Measurements from ENCODE around the gene ITPK1.

ITPK1 gene

DNA sequence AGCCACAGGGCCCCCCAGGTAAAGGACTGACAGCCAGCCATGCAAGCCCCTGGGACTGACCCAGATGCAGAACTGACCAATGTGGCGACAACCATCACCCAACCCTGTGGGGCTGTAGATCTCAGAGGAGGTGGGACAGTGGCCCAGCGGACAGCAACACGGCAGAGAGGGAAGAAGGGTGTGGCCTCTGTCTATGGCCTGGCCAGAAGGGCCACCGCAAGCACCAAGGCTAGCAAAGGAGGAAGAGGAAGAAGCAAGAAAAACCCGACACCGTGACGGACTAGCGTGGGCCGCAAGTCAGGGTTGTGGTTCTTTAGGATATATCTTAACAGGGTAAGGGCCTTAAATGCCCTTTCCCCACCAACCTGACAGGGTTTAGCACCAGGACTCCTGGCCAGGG is 71.2 kb downstream of the ITPK1 start:
- DNase-seq (ENCODE audit: low read depth), result no peak

DNA sequence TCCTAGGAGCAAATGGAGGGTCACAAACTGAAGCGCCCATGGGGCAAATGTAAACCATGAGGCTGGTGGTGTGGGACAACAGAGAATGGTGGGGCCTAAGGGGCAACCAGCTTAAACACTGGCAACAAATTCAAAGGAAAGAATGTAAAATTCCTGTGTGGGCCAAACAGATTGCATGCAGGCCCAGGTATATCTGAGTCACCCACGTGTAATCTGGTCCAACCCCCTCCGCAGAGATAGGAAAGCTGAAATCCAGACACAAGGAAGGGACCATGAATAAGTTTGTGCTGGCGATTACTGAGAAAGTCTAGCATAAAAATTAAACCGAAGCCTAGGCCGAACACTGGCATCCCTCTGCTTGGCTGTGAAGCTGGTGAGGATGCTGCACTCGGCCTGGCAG is 71.6 kb downstream of the ITPK1 start:
- DNase-seq (ENCODE audit: low read depth), result no peak

DNA sequence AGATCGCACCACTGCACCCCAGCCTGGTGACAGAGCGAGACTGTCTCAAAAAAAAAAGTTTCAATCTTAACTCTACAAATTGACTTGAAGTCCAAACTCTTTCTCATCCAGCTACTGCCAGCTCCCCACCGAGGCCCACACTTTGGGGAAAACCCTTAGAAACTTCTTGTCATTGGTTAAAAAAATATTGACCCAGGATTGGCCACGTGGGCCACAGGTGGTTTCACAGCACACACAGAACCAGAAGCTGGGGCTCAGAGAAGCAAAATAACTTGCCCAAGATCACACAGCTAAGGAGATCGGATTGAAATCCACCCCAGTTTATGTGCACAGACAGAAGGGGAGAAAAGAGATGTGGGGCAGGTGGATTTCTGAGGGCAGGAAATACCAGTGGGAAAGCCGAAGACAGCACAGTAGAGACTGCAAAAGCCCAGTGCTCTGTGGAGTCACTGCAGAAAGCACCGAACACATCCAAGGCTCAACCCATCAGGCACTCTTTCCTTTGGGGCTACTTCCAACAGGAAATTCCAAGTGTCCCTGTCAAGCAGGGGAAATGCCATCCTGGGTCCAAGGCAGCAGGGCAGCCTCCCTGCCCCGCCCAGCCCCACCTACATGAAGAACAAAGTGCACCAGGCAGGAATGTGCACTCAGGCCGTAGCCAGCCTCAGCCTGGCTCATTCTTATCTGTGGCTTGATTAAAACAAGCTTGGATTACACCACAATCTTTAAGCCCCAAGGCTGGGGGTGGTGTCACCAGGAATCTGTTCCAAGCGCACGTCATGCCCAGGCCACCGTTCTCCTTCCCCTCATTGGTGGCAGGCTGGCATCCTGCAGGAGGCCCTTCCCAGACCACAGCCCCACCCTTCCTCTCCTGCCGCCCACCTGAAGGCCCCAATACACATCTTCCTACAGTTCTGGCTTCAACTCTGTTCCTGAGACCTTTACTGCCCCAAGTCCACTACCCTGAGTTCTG is 72.5 kb downstream of the ITPK1 start:
- no peak for DNase-seq (ENCODE audit: low read depth)

DNA sequence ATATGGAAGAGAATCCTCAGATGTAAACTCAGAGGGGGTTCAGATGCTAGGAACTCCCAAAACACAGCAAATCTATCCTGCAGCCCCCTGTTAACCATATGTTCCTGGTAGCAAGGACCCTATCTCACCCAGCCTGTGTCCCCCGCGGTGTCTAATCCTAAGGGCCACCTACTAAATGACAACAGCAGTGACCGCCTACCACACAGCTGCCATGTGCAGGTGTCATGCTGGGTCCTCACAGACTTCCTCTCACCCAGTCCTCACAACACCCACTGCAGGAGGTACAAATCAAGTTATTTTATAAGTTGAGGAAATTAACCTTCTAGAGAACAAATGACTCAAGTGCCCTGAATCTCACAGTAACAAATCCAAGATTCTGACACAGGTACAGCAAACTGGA is 73.9 kb downstream of the ITPK1 start:
- no peak for DNase-seq (ENCODE audit: low read depth)

DNA sequence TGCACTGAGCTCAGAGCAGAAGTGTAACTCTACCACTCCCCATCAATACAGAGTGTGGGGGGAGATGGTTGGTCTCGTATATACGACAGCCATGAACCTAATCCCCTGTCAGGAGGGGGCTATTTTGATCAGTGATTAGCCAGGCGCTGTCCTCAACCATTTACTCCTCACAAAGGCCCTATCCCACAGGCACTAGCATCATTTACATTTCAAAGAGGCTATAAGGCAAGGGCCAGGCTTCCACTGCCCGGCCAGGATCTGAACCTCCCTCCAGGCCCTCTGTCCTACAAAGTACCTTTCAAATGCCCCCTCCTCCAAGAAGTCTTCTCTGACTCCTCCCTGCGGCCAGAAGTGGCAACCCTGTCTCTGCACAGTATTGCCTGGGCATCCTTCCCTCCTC is 74.7 kb downstream of the ITPK1 start:
- no peak for DNase-seq (ENCODE audit: low read depth)

DNA sequence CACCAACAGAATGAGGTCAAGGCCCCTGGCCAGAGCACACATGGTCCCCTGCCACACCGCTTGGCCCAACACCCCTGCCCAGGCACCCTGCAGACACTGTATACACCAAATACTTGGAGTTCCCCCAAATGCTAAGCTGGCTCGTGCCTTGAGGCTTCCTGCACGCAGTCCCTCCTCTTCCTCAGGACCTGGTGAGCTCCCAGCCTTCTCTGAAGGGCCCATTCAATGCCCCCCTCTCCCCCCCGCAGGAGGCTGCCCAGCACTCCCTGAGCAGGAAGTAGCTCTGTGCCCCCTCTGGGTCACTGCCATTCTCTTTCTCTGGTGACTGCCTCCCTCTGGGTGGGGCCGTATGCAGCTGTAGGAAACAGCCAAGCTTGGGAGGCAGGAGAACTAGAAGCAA is 75.3 kb downstream of the ITPK1 start:
- DNase-seq (ENCODE audit: low read depth), result no peak

DNA sequence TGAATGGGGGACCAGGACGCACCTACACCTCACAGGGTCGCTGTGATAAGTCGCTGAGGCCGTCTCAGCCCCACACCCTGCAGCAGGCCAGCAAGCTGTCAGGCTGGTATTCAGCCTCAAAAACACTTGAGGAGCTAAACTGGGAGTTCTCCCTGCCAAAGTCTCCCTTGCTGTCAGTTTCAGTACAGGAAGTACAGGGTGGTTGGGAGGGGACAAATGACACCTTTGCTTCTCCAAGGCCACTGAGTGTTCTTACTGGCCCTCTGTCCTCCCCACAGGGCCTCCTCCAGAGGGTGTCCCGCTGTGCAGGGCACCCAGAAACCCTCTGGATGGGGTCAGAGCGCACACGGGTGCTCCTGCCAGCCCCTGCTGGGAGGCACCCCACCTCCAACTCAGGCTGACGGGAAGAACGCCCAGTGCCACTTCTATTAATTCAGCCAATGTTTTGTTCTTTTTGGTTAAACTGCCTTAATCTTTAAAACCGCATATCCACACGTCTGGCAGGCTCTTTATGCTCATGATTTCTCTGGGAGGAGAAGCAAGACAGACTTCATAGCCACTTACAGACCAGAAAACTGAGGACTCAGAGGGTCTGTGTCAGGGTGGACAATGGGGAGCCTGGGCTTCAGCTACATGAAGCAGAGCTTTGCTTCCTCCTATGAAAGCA is 75.9 kb downstream of the ITPK1 start:
- DNase-seq (ENCODE audit: low read depth), result no peak

DNA sequence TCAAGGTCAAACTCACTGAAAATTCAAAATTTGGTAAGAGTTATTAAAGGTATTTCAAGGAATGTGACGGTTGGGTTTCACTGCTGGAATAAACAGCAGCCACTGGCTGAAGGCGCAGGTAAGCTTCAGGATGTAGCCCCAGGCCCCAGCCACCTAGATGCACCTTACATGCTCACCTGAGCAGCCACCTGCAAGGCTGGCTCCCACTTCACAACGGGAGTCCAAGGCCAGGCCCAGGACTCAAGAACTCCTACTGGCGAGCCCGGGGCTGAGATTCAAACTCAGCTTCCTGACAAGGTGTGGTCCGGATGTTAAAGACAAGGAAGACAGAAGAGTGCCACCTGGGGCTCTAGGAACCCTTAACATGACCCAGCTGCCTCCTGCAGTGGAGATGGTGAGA is 78.4 kb downstream of the ITPK1 start:
- no peak for DNase-seq (ENCODE audit: low read depth)

DNA sequence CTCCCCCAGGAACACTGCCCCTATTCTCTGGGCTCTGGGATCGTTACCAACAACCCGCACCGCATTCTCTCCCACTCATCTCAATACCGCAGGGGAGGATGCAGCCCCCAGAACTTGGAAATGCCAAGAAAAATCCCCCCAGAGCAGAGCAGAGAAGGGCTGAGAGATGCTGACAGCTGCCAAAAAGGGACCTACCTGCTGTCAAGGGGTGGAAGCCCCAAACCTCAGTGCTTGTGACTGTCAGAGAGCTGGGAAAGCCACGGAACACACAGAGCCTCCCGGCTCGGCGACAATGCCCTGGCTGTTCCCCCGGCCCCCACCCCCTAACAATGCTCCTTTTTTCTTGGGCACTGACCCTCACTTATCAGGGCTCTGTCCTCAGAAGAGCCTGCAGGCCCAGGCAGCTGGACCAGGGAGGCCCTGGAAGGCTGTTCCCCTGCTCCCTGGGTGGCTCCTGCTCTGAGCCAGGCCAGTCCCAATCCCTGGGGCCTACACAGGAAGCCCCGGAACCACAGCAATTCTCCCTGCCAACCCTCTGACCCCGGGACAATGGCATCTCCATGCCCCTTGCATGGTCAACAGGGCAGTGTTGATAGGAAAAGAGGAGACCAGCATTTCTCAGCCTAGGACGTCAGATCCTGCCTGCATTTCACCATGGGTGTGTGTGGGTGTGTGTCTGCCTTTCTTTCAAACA is 78.9 kb downstream of the ITPK1 start:
- no peak for DNase-seq (ENCODE audit: low read depth)

DNA sequence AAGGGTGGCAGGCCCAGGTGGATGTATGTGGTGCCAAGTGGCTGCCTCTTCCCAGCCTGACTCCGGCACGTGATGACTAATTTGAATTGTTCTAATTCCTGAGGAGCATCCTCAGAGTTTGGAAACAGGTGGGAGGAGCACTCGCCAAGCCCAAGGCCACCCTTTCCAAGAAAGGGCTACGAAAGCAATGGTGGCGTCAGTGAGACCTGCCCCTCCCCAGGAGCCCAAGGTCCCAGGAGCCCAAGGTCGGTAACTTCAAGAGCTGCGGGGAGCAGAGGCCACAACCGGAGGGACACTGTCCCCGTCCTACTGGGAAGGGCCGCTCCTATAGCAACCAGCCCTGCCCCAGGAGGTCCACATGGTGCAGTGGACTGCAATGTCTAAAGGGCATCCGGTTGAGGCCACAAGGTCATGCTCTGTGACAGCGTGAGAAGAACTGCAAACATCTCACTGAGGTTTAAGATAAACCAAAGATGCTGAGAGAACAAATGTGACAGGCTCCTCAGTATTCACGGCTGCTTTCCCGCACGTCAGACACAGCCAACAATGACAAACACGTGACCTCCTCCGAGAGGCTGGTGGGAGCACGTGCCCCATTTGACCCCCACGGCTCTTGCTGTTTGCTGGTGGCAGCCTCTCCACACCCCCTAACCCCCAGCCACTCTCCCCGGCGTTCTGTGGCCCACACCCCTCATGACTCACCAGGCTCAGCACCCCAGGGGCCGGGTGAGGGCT is 79.6 kb downstream of the ITPK1 start:
- no peak for DNase-seq (ENCODE audit: low read depth)

DNA sequence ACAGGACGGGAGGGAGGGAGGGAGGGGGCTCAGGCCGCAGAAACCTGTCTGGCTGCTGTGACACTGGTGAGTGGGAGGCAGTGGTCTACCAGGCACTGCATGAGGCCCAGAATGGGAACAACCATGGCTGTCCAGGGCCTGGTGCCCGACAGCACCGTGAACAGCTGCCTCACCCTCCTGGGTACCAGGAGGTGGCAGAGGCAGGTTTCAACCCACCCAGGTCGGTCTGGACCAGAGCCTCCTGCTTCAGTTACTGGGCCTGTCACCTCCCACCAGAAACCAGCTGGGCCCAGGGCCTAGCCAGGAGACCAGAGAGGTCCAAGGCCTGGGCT is 80.2 kb downstream of the ITPK1 start:
- DNase-seq (ENCODE audit: low read depth), result no peak

DNA sequence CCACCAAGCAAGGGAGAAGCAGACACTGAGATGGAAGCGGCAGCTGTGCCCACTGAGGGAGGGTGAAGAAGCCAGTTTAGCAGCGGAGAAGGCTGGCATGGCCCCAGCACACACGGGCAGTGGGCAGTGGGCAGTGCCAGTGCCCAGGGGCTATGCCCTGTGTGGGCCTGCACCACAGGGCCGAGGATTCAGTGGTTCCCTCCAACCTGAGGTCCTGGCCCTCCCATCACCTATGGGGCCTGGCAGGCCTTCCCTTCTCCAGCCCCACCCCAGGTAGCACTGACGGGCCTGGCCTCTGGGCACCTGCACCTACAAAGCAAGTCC is 81.1 kb downstream of the ITPK1 start:
- DNase-seq (ENCODE audit: low read depth), result no peak

DNA sequence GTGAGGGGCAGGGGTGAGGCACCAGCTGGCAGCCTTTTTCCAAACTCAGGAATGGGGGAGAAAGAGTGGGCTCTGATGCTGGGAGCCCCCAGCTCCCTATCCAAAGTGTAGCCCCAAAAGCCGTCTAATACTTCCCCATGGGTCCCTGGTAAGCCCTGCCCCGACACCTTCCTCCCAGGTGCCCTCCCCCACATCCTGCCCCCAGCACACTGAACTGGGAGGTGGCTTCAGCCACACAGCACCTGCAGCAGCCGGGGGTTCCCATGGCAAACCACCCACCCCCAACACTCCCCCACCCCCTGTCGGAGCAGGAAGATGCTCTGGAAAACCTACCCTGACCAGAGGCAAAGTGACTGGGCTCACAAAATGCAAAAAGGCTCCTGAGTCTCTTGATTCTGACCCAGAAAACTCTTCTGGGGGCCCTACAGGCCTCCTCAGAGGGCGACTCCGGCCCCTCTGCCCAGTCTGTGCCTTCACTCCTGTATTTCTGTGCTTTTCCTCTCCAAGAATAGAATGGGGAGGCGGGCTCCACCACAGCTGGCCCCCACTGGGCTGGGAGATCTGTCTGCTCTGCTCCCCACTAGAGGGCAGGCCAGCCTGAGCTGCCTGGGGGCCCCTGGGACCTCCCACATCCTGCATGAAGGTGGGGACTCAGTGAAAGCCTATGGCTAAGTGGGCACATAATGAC is 81.6 kb downstream of the ITPK1 start:
- peak; percentile 18 for DNase-seq (ENCODE audit: low read depth)

DNA sequence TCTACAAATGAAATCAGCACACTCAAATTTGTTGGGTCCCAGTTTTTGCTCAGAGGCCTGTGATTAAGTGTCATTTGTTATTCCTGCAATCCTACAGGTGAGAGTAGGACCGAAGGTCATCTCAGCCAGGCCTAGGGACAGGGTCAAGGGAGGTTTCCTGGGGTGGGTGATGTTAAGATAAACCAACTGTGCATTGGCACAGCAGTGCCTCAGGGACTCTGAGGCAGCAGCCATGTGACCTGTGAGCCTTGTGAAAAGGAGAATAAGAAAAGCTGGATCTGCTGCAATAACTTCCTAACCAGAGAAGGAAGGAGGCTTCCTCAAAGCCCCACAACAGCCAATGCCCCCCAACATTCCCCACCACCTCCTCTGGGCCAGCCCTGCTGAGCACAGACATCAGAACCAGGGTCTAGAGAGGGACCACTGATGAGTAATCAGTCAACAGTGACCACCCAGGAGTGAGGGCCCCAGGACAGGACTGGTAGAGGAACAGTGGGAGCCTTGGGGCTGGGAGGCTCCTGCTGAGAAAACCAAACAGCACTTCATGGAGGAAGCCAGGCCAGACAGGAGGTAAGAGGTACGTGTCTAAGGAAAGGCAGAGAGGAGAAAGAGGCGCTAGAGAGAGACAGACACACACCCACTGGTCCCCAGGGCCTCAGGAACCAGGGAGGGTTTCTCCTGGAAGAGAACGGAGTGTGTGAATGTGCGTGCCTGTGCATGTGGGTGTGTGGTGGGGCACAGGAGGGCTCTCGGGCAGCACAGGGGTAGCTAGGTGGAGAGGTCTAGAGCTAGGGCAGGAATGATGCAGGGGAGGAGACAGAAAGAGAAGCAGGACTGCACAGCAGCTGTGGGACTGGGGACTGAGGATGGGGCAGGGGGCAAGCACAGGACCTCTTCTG is 82.4 kb downstream of the ITPK1 start:
- DNase-seq (ENCODE audit: low read depth), result no peak

DNA sequence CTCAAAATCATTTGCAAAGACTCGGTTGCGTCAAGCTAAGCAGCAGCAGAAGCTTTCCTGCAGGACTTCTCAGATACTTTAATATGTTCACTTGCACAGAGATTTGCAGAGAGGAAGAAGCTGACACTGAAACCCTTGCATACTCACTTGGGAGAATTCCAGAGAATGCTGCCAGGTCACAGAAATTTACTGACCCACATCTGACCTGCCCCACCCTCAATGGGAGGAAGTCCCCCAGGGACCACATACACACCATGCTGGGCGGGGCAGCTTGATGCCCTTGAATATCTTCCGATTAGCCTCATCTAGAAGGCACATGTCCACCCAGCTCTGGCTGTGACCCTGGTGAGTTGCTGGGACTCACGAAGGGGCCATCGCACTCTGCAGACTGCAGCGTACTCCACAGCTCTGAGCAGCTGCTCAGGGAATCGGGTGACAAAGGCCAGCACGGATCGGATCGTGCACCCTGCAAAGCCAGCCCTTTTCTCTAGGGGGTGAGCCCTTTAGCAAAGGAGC is 83.2 kb downstream of the ITPK1 start:
- DNase-seq (ENCODE audit: low read depth), result no peak

DNA sequence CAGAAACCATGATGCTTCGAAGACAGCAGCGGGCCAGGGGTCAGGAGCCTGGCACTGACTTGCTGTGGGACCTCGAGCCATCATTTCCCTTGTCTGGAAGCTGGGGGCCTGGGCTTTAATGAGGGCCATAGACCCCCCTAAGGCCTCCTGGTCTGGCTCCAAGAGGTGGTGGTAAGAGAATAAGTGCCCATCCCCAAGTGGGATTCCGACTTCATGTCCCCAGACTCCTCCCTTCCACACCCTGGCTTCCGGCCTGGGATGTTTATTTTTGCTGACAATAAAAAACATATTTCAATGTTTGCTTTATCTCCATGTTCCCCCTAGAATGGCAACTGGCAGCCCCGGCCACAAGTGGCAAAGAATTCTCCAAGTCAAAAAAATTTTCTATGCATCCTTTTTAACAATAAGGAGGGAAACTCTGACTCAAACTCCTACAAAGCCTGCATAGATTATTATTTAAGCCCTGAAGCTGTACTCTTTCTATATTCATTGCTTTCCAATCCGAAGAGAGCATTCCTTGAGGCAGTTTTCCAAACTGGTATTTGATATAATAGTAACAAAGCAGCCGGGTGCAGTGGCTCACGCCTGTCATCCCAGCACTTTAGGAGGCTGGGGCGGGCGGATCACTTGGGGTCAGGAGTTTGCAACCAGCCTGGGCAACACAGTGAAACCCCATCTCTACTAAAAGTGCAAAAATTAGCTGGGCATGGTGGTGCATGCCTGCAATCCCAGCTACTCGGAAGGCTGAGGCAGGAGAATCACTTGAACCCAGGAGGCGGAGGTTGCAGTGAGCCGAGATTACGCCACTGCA is 84.0 kb downstream of the ITPK1 start:
- no peak for DNase-seq (ENCODE audit: low read depth)

DNA sequence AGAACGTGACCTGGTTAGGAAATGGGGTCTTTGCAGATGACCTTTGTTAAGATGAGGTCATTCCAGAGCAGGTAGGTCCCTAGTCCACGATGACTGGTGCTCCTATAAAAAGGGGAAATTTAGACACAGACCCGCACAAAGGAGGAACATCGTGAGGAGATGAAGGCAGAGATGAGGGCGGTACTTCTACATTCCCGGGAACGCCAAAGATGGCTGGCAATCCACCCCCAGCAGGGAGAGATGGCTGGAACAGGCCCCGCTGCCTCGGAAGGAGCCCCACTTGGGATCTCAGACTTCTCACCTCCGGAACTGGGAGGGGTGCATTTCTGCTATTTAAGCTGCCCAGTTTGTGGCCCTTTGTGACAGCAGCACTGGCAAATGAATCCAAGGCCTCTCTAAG is 85.0 kb downstream of the ITPK1 start:
- DNase-seq (ENCODE audit: low read depth), result no peak

DNA sequence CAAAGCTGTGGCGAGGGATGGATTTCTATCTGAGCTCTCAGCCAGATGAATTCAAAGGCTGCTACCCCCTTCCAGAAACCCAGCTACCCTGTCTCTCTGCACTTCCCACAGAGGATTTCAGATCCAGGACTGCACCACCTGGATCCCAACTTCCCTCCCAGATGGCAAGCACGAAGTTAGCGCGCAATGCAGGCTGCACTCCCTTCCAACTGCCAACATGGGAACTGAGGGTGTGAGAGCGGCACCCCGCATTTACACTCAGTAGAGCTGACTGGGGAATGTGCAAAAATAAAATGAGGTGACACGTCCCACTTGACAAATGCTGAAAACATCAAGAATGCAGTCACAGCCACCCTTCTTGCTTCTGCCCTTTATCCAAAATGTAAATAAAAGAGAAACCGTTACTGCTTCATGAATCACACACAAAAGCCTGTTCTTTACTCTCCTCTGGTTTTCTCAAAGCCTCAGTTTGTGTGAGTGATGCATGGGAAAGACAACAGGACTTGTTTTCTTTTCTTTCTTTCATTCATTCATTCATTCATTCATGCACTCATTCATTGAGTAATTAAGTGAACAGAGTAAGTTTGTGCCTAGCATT is 85.7 kb downstream of the ITPK1 start:
- DNase-seq (ENCODE audit: low read depth), result no peak

DNA sequence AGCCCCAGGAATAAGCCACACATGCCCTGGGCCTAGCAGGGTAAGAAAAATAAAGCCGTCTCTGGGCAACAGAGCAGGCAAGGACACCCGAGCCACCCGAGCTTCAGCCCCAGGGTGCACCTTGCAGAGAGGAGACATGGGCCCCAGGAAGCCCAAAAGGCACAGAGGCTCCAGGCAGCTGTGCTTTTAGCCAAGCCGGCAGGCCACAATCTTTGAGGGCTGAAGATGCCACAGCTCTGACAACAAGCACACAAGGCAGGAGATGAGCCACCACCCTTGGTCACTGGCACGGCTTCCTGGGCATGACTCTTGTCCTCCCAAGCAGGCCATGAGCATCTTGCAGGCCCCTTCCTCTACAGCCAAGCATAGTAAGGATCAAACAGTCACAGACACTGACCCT is 86.3 kb downstream of the ITPK1 start:
- DNase-seq (ENCODE audit: low read depth), result no peak
